ENCODE data around the gene C2orf74.
"Not testable (repeated sequence)": the region's sequence is repeated elsewhere in the genome, so short reads cannot be mapped to it uniquely, and the experiment has no call there.

C2orf74 gene
- total RNA-seq: 0.19 to 1.8 (median 0.63) reads per million in 4 experiments

DNA sequence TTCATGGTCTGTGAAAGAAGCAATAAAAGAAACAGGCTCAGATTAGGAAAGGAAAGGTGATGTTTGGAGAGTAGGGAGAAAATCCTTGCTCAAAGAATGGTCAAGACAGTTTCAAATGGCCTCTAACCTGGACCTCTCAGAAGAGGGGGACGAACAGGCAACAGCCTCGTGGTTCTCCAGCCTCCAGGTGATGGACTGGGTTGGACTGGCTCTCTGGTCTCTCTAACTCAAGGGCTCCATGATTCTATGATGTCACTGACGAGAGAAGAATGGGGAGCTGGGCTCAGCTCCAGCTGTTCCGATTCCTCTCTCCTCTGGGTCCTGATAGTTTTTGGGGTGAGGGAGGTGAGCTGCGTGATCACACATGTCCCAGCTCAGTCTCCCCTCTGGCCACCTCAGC is at the start of gene C2orf74:
Gene C2orf74, plus strand, starts transcription at position 301 of the 400 bp plus-strand sequence. CDS start 327 bp downstream, outside the sequence.
- DNase-seq: no peak

DNA sequence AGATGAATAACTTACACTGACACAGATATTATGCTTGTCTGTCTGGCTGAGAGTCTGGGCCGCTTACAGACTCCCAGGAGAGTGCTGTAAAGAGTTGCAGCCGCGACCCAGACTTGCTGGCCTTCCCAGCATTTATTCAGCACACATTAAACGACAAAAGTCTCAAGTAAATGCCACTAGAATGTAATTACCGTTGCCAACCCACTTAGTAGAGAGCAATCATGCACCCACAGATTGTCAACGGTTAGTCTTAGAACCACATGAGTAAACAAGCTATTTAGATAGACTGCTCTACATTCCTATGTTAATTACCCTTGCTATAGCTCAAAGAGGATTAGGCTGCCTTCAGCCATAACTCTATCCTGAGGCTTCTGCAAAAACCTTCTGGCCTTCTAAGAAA is 47.8 kb upstream of the C2orf74 start:
- no peak for DNase-seq

DNA sequence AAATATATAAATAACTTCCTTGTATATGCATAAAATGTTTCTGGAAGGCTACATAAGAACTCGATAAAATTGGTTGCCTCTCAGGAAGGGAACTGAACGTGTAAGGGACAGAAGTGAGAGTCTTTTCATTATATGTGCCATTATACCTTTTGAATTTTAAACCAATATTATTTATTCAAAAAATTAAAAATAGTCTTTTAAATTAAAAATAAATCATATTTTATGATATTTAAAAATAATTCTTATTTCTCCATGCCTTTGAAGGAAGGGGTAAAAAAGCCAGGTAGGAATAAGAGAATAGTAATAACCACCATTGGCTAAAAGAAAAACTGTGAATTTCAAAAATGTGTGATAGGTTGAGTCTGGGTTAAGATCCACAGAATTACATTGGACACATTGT is 45.7 kb upstream of the C2orf74 start:
- no peak for DNase-seq

DNA sequence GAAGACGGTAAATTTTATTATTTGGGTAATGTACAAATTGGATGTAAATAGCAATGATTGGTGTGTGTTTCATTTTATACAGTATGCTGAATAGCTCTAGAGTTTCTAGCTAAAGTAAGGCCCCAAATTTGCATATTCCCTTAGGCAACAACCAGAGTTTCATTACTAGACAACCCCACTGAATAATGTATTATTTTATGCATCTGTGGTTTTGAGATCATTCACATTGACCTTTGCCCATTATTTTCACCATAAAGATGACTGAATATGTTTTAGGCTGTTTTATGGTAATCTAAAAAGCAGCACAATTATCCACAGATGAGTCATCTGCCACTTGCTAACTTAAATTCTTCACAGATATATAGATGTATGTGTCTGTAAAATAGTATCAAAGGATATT is 44.5 kb upstream of the C2orf74 start:
- no peak for DNase-seq

DNA sequence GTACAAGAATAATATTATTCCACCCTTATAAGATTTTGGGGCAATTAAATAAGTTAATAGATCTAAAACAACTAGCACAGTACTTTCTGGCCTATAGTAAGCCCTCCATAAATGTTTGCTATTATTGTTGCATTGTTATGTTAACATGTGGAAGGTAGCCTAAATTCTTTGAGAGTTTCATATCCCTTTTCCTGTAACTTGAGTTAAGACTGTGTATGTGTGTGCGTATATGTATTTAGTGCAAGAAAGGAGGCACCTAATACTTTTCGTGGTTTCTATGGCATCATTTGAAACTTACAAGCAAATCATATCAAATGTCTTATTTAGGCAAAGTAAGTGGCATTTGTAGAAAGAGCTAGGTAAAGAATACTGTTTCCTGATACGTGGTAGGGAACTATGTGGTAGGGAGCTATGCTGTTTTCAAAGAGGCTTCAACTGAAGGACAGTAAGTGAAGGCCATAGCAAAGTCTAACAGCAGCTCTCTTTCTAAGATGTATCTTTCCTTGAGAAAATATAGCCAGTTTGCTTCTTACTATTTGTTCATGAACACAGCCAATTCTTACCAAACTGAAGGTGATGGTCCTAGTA is 36.8 kb upstream of the C2orf74 start:
- DNase-seq: no peak

DNA sequence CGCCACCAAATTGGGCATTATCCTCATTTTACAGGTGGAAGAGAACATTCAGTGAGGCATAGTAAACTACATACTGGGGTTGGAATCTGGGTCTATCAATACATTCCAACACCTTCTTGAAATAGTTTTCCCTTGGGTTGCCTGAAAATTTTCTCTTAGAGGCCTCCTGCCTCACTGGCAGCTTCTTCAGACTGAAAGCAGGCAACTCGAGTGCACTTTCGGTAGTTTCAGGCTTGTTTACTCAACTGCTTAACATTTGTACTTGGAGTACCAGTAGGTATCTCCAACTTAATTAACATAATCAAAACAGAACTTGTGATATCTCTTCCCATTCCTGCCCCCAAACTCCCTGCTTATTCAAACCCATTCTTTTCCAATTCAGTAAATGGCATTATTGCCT is 36.2 kb upstream of the C2orf74 start:
- no peak for DNase-seq

DNA sequence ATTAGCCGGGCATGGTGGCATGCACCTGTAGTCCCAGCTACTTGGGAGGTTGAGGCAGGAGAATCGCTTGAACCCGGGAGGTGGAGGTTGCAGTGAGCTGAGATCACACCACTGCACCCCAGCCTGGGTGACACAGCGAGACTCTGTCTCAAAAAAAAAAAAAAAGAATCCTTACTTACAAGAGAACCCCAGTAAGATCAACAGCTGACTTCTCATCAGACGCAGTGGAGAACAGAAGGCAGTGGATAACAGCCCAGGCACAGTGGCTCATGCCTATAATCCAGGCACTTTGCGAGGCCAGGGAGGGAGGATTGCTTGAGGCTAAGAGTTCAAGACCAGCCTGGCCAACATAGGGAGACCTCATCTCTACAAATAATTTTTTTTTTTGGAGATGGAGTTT is 33.9 kb upstream of the C2orf74 start:
- DNase-seq: not testable (repeated sequence)

DNA sequence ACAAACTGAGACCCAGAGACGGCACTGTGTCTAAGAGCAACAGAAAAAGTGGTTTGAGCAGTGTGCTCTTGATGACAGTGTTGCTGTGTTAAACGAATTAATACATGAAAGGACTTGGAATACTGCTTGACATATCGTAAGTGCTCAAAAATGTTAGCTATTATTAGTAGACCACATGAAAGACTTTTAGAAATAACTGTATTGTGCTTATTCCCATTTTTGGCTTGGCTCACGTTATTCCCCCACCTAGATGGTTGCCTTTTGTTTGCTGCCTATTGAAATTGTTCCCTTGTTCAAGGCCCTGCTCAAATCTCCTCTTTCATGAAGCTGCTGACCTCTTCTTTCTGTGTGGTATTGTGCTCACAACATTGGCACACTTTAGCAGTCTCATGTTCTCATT is 27.8 kb upstream of the C2orf74 start:
- DNase-seq: no peak

DNA sequence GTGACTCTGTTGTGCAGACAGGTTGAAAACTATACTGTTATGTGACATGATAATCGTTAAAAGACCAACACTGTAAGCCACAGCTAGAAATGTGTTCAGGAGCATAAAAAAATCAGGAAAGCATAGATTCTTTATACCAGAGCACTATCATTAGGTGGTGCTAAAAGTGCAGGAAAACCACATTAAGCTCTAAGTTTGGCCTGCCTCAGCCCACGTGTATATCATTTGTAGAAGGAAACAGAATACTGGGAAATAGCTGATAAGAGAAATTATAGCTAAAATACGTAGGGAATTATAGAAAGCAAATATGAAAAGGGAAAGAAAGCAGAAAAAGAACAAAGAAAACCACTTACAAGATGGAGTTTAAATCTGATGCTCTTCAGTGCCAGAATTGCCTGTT is 26.5 kb upstream of the C2orf74 start:
- no peak for DNase-seq

DNA sequence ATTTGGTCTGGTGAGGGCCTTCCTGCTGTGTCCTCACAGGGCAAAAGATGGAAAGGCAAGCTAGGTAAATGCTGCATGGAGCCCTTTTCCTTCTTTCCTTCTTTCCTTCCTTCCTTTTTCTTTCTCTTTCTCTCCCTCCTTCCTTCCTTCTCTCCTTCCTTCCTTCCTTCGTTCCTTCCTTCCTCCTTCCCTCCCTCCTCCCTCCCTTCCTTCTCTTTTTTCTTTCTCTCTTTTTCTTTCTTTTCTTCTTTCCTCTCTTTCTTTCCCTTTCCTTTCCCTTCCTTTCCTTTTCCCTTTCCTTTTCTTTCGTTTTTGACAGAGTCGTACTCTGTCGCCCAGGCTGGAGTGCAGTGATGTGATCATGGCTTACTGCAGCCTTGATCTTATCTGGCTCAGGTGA is 23.1 kb upstream of the C2orf74 start:
- DNase-seq: no peak

DNA sequence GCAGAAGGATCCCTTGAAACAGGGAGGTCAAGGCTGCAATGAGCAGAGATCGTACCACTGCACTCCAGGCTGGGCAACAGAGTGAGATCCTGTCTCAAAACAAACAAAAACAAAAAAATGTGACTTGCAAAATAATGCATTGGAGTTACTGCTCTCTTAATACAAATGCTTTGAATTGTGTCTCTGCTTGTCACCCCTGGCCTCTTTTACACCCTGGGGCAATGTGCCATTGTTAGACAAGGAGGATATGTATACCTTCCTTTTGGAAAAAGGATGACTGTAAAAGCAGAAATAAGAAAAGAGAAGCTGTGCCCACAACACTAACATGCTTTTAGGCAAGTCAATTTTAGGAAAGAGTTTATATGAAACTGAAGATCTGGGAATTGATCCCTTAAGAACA is 20.8 kb upstream of the C2orf74 start:
- no peak for DNase-seq

DNA sequence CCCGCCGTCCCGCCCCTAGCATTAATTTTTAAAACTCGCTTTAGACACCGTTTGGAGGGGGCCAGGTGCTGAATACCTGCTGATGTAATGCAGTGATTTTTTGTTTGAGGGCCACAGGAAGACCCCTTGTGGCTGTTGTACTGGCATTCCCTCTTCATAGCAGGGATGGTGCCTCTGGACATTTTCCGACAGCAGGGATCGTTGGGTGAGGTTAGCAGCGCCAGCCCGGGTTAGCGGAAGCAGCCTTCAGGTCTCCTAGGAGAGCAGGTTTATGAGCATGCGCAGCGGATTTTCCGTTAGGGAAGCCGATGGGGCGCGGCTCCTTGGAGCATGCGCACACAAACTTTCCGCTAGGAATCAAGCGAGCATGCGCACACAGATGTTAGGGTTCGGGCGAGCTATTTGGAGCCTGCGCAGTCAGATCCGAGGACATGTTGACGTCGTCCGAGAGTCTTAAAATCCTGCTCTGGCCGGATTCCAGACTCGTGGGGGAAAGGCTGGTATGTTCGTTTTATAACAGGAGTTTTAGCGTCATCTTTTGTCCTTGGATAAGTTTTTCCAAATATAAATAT is 17.2 kb upstream of the C2orf74 start:
- DNase-seq: peak; percentile 90

DNA sequence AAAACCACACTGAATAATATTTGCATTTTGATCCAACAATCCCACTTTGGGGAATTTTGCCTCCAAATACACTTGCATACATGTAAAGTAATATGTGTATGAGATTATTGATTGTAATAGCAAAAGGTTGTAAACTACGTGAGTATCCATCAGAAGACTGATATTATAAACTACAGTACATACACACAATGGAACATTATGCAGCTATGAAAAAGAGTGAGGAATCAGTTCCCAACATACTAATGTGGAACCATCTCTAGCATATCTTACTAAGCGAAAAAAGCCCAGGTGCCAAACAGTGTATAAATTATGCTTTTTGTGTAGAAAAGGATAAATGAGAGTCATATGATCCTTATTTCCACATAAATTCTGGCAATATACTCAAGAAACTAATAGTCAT is 16.0 kb upstream of the C2orf74 start:
- no peak for DNase-seq

DNA sequence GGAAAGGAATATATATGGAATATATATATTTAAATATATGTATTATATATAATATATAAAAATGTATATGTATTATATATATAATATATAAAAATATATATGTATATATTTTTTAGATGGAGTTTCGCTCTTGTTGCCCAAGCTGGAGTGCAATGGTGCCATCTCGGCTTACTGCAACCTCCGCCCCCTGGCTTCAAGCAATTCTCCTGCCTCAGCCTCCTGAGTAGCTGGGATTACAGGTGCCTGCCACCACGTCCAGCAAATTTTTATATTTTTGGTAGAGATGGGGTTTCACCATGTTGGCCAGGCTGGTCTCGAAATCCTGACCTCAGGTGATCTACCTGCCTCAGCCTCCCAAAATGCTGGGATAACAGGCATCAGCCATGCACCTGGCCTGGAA is 13.9 kb upstream of the C2orf74 start:
- DNase-seq: not testable (repeated sequence)

DNA sequence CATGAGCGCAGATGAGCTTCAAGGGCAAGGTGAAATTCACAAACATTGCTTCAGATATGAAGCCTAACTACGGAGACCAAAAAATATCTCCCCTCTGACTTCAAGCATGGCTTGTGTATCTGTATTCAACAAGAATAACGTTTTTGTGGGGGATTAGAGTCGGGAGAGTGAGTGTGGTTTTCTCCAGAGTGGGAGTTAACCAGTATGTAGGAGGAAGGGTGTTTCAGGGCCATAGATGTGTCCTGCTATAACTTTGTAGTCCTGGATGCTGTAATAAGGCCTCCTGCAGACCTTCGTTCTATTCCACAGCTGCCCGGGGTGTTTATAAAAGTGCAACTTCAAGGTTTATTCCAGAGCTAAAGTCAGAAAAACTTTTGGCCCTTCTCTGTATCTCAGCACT is 12.9 kb upstream of the C2orf74 start:
- no peak for DNase-seq

DNA sequence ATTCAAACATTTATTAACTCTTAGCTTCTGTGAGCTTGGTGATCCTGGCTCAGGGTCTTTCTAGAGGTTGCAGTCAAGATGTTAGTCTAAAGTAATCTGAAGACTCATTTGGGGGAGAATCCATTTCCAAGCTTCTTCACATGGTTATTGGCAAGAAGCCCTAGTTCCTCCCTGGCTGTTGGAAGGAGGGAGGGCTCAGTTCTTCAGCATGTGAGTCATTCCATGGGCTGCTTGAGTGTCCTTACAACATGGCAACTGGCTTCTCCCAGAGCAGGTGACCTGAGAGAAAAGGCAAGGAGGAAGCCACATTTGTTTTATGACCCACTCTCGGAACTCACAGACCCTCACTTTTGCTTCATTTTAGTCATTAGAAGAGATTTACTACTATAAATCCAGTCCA is 10.6 kb upstream of the C2orf74 start:
- DNase-seq: no peak

DNA sequence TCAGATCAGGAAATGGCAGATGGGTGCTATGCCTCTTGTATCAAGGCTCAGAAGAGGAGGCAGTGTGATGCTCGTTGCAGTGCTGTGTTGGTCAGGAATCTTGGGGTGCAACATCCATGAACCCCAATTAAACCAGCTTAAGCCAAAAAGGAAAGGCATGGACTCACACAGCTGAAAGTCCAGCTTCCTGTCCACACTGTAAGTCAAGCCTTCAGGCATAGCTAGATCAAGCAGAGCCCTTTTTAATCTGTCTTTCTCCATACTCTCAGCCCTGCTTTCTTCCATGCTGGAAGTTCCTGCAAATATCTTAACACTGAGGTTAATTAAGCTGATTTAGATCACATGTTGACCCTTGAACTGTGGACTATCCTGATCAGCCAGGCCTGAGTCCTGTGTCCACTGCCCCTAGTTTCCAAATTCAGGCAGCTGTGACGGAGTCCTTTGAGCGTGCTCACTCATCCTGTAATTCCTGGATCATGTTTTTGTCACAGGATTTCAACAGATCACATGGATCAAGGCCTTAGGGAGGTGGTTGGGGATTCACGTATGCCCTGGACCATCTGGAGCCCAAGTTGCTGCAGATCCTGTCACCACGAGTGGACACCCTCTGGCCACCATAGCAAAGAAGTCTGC is 4.5 kb upstream of the C2orf74 start:
- DNase-seq: no peak

DNA sequence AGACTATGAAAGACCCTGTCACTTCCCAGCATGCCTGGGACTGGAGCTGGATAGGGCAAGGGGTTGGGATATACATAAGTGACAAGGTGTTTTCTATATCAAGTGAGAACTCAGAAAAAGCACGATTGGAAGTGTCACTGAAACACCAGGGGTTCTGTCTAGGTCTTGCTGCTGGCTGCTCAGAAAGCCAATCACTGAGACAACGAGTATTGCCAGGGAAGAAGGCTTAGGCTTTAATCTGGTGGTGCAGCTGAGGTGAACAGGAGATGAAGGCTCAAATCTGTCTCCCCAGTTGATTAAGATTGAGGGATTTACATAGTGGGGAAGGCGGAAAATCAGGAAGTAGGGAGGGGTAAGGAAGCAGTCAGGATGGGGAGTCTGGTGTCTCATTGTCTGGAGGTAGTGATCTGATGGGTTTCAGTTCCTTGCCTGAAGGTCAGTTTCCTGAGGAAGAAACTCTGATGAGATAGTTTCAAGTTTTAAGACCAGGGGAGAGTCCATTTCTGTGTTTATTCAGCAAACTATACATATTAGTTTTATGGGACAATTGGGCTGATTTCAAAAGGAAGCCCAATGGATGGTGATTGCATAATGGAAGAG is 3.5 kb upstream of the C2orf74 start:
- no peak for DNase-seq

DNA sequence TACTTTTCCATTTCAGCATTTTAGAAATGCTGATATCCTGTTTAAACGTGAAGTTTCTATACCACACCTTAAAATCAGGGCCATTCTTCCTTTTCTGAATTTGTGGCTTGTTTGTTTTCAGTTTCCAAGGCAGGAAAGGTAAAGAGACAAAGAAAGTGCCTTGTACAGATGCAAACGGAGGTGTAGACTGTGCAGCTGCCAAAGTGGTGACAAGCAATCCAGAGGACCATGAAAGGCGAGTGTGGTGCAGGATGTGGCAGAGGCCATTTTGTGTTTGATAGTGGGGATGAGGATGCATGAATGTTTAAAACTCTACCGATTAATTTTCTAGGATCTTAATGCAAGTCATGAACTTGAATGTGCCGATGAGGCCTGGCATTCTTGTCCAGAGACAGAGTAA is 733 bp downstream of the C2orf74 start:
- DNase-seq: no peak

DNA sequence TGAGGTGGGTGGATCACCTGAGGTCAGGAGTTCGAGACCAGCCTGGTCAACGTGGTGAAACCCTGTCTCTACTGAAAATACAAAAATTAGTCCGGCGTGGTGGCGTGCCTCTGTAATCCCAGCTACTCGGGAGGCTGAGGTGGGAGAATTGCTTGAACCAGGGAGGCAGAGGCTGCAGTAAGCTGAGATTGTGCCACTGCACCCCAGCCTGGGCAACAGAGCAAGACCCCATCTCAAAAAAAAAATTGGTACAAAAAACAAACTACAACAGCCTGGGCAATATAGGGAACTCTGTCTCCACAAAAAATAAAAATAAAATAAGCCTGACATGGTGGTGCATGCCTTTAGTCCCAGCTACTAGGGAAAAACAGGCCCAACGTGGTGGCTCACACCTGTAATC is 3.1 kb downstream of the C2orf74 start:
- DNase-seq: not testable (repeated sequence)

DNA sequence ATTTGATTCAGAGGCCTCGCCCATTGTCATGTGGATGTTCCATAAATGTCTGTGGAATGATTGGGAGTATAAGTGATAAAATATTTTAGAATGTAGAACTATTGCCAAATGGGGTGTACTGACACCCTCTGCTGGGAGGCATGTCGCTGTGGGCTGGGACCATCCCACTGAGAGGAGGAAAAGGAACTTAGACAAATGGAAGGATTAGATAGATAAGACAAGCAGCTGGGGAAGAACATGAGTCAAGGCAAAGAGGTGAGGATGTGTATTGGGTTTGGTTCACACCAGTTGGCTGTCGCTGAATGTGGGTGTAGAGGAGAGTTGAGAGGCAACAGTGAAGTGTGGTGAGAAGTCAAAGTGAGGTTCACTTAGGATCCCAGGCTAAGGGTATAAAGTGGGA is 4.0 kb downstream of the C2orf74 start:
- no peak for DNase-seq

DNA sequence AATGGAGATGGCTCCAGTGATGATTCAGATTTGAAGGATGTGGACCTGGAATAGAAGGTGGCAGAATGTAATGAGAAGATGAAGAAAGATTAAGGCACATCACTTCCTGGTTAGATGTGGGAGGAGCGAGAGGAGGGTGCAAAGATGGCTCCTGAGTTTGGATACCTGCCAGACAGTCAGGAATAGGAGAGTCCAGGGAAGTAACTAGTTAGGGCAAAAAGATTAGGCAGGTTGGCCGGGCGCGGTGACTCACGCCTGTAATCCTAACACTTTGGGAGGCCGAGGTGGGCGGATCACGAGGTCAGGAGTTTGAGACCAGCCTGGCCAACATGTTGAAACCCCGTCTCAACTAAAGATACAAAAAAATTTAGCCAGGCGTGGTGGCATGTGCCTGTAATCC is 5.6 kb downstream of the C2orf74 start:
- no peak for DNase-seq

DNA sequence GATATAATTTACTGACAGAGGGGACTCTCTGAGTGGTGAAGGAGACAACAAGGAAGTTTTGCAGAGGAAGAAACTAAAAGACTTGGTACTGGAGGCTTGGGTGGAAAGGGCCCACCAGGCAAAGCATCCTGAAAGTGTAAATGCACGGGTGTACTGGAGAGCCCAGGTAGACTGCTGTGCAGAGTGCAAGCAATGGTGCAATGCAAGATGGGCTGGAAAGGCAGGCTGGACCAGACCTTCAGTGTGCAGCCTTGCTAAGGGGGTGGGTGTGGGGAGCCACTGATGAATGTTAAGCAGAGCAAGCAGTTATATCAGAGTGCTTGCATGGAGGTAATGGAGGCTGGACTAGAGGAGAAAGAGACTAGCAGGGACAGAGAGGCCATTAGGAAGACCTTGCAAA is 10.7 kb downstream of the C2orf74 start:
- DNase-seq: no peak

DNA sequence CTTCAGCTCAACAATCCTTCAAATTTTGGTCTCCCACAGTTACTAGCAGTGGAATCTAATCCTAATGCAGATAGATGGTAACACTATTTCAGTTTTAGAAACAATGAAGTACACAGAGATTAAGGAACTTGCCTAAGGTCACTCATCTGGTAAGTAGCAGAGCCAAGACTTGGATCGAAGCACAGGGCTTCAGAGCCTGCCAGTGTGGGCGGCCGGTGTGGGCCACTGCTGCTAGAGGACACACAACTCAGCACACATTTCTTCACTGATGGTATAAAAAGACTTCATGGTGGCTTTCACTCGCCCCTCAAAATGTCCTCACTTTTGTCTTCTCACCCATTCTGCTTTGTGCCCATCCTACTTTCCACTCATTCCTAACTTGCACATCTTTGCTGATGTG is 11.1 kb downstream of the C2orf74 start:
- DNase-seq: no peak
